ENCODE data around the gene FAM20A.

GRCh38 chr17:68598545-68598961 lies 2.6 kb downstream of the FAM20A start:
- TF ChIP-seq EZH2 (IDR thresholded peaks at IDR 0.05; ENCODE audit: insufficient read depth, poor library complexity, severe bottlenecking) (no peak), EZH2phosphoT487 (IDR thresholded peaks at IDR 0.05; ENCODE audit: insufficient read depth, low read depth) (no peak)

All from GM23248 (cell line).